Epidermal melanocyte (primary cell): ENCODE results near the gene SMAD3.
"Not testable (repeated sequence)": the region's sequence is repeated elsewhere in the genome, so short reads cannot be mapped to it uniquely, and the experiment has no call there.

ENCODE experiments used
- DNase-seq: peaks from one replicate; pipeline ENCODE4 v3.0.0; 2011; ENCODE audit warnings: low spot score; ENCODE audit not compliant: insufficient read length

SMAD3 gene

DNA sequence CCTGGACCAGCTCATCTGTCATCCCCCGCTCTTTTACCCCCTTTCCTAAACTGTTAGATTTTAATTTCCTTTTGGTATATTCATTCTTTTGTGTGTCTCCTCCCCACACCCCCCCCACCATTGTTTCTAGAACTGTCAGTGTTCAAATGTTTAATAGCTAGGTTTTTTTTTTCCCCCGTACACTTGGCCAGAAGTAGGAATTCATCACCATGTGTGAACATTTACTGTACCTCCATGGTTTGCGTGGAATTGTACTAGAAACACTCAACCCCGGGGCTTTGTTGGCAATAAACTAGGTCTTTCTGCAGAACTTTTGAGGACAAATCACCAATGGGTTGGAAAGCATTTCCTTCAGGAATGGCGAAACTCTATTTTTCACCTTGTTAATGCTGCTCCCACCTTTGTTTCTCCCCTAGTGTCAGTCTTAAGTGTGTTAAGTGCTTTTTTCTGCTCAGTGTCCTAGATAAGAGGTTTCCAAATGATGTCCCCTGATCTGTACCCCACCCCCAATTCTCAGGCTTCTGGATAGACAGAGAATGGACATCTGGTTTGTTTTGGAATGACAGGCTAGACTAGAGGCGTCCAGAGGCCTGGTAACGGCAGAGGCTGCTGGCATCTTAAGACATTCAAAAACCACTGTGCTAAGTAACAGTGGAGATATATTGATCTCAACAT is 76.8 kb downstream of the SMAD3 start:
- DNase-seq: no peak

DNA sequence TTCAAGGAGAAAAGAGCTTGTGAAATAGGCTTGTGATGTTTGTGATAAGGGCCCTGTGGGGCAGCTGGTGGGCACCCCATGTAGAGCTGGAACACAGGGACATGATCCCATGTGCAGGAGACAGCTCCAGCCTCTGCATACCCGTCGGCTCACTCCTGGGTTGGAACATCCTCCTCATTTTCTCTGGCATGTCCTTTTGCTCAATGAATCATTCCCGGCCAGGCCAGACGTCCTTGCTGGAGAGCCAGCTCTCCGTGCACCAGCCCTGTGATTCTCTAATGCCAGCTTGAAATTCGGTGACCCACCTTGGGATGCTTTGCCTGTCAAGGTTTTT is 77.3 kb downstream of the SMAD3 start:
- no peak for DNase-seq

DNA sequence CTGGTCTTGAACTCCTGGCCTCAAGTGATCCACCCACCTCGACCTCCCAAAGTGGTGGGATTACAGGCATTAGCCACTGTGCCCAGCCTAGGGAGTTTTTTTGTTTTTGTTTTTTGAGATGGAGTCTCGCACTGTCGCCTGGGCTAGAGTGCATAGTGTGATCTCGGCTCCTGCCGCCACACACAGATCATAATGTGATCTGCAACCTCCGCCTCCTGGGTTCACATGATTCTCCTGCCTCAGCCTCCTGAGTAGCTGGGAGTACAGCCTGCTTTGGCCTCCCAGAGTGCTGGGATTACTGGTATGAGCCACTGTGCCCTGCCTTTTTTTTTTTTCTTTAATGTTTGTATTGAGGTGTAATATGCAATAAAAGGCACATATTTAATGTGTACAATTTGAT is 78.2 kb downstream of the SMAD3 start:
- no peak for DNase-seq

DNA sequence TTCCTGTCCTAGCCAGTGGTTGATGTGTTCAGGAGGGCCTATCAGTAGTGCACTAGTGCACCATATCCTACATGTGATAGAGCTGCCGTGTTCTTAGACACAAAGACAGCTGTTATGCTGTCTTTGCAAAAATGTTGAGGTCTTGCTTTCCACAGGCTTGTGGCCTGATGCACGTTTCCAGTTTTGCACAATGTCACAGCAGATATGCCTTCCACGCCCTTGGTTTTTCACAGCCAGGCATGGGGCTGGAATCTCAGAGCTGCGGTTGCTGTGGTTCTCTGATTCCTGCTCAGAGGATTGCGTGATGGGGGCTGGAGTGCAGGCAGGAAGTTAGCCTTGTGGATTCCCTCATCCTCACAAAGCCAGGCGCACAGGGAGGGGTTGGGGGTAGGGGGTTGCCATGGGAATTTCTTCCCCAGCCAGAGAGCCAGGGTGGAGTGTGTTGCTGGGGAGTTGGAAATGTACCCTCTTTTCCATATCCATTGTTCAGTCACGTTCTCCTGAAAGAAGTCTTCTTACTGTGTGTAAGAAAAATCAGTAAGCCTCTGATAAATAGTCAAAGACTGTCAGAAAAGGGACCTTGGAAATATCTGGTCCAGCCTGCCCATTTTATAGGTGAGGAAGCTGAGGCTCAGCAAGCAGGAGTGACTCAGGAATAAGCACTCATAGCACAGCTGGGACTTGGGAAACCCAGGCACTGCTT is 79.4 kb downstream of the SMAD3 start:
- DNase-seq: no peak

DNA sequence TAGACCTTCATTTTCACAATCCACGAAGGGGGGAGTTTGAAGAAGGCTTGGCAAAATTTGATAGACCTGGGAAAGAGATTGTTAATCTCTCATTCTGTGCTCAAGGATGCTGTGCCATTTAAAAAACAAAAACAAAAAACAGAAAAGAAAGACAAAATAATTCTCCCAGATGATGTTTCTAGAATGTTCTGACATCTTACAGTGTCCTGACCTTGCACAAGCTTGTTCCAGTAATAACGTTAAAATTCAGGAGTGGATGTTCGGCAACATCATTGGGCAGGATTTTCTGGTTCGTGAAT is 79.9 kb downstream of the SMAD3 start:
- no peak for DNase-seq

DNA sequence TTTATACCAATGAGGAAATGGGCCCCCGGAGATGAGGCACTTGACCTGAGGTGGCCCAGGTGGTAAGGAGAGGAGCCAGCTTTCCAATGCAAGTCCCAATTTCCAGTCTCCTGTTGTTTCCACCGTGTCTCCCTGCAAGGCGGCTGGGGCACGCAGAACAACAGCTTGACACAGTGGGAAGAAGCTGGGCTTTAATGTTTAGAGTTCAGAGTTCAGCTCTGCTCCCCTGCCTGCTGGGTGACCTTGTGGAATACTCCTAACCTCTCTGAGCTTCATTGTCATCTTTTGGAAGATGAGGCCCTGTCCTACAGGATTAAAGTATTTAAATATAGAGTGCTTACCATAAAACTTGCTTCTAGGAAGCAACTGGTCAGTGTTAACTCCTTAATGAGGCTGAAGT is 80.3 kb downstream of the SMAD3 start:
- DNase-seq: no peak

DNA sequence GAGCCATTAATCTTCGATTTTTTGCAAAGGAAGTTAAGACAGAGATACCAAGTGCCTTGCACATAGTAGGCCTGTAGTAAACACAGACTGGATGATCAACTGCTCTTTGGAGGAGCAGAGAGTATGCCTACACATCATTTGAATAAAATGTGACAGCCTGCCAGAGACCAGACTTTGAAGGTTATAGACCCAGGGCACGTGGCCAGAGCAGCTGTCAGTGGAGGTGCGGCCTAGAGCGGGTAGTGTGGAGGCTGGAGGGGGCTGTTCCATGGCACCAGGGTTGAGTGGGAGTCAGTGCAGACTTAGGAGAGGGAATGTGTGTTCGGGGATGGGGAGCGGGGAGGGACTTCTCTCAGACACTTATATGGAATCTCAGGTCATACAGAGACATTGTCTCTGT is 80.8 kb downstream of the SMAD3 start:
- DNase-seq: no peak

DNA sequence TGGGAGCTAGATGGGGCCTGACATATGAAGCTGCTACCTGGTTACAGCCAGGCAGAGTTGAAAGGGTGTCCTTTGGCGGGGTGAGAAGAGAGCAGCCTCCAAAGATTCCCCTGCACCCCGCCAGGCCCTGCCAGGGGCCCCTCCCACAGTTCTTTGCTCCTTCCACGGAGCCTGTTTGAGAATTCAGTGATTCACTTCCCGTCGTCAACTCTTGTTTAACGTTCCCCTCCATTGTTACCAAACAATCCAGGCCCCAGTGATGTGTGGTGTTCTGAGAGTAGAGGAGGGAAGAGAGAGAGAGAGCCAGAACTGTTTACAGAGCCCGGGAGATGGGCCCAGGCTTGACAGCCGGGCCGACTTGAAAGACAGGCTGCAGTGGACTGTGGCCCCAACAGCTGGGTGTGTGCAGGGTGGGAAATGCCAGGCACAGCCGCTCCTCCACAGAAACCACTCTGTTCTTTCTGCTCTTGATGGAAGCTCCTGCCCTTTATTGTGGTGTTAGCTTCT is 81.5 kb downstream of the SMAD3 start:
- no peak for DNase-seq

DNA sequence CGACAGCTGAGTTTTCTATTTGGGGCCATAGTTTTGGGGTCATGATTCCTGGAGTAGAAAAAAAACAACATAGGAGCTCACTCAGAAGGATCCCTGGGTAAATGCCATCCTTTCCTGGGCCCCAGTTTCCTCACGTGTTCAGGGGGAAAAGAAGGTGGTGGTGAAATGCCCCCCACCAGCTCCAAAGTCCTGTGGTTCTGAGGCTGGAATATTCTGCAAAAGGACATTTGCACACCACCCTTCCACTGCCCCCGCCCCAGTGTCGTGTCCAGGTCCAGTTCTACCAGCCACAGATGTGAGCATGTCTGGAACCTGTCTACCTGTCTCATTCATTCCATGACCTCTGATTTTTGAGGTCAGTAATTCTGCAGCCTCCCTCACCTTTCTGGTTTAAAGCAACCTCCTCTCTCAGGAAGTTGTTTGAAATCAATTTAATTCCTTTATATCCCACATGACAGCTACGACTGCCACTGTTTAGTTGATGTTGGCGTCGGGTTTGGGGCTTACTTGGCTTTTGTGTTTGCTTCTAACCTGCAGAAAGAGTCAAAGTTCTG is 82.1 kb downstream of the SMAD3 start:
- DNase-seq: no peak

DNA sequence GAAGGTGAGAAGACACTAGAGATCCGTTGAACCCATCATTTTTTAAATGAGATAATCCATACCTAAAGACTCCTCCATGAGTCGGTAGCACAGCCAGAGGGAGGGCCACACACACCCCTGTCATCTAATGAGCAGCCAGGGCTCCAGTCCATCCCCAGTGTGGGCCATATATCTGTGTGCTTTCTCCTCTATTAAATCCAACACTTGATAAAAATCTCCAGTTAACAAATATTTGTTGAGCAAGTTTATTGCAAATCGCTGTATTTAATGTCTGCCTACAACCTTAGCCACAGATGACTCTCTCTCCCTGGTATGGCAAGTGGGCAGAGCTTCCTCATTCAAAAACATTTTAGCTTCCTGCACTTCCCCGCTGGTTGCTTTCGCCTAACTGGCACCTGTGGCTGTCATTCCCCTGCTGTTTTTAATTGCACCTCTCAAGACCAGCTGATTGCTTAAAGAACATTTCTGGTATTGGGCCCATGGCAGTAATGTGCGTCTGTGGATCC is 82.8 kb downstream of the SMAD3 start:
- DNase-seq: no peak

DNA sequence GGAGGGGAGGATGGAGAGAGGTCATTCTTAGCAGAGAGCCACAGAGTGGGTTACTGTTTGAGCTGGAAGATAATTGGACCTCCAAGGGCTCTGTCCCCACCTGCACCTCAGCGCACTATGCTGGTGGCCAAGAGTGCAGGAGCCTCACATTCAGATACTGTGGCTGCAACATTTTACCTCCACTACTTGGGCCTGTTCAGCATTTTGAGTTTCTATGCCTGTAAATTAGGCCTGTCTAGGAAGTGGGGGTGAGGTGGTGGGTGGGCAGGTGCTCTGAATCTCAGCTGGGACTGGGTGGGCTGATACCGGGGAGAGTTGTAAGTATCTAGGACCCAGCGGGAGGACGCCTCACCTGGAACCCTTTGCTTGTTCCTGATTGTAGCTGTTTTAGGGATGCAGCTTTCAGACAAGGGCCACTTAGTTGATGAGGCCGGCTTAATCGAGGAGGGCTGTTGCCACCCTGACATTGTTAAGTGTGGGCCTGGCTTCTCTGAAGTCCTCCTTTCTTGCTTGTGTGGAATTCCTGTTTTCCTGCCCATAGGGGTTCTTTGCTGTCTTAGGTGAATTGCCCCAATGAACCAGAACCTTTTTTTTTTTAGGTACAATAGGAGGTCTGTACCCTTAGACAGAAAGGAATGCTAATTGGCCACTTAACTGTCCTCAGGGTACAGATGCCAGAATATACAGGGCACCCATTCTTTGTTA is 83.8 kb downstream of the SMAD3 start:
- DNase-seq: no peak

DNA sequence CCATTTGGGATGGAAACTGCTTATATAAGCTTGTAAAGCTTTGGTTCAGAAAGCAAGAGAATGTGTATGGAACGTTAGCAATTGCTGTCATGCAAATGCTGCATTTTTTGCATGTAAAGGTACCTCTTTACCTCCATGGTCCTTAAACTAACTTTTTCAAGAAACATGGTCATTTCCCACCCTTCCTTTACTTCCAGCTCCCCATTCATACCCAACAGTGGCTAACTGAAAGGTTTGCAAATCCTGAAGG is 84.3 kb downstream of the SMAD3 start:
- no peak for DNase-seq

DNA sequence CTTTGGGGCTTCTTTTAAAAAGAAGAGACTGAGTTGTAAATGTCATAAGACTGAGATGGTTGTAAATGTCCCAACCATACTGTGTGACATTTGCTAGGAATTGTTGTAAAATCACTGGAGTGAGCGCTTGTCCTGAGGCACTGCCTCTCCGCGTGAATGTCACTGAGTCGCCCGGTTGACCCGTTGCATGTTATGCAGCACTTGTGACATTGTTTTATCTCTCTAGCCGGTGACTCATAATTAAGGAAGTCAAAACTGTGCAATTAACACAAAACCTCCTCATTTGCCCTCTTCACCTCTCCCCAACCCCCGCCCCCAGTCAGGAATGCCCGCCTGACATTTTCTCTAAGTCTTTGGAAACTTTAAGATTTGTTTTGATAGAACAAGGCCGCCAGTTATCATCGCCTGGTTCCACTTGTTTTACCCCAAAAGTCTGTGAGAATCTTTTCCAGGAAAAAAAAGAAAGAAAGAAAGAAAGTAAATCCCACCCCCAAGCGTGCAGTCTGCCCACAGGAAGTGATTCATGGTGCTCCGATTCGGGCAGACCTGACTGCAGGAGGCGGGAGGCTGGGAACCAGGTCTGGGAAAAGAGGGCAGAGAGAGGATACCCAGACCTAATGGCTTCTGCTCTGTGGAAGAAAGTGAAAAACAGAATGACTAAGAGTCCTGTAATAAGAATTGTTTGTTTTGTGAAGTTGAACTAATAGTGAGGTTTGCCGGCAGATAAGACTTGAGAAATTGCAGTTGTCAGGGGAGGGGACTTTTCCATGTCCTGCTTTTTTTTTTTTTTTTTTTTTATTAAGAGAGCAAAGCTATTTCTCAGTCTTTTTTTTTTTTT is 84.8 kb downstream of the SMAD3 start:
- DNase-seq: peak; percentile 42

DNA sequence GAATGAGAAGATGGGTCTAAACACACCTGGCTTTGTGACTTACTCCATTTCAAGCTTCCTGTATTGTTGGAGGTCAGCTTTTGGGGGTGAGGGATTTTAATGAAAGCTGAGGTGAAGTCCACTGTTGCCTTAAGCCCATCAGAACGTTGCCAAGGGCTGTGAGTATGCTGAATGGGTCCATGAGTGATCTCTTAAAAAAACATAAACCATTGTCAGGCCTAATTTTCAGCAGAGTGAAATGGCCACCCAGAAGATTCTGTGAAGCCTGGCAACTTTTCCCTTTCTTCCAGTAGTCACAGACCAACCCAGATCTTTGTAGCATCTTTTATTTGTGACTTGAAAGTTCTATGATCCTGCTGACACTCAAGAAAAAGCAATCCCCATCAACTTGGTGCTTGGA is 87.0 kb downstream of the SMAD3 start:
- no peak for DNase-seq

DNA sequence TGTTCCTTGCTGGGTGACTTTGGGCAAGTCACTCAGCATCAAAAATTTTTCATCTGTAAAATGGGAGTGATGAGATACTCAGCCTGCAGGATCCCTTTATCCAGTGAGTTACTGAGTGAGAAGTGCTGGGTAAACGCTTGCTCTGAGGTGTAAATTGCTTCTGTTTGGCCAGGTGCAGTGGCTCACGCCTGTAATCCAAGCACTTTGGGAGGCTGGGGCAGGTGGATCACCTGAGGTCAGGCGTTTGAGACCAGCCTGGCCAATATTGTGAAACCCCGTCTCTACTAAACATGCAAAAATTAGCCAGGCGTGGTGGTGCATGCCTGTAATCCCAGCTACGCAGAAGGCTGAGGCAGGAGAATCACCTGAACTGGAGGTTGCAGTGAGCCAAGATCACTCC is 87.6 kb downstream of the SMAD3 start:
- not testable (repeated sequence) for DNase-seq

DNA sequence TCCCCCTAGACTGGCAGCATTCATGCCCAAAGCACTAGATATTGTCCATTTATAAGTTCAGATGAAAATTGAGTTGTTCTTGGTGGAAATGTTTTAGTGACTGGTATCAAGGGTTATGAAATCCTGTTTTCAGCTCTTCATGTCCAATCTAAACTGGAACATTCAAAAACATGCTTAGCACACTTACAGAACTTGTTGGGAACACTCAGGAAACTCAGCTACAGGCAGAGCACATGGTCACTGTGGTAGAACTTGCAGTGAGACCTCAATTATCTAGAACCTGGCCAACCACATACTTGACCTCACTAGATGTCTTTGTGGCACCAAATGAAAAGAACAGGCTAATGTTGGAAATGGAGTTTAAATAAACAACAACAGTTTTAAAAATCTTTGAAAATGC is 88.8 kb downstream of the SMAD3 start:
- DNase-seq: no peak

DNA sequence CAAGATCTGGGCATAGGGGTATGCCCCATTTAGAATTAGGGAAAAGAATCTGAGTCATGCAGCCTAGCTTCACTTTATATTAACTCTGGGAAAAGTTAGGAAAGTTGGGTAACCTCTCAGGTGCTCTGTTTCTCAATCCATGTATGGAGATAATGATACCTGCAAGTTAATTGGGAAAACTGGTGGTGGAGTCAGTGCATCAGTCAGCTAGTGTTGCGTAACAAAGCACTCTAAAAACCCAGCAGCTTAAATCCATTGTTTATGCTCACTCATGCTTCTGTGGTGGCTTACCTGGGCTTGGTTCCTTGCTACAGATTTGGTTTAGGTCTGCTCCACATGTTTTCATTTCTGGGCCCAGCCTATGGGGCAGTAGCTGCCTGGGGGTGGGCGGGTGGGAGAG is 91.0 kb downstream of the SMAD3 start:
- no peak for DNase-seq

DNA sequence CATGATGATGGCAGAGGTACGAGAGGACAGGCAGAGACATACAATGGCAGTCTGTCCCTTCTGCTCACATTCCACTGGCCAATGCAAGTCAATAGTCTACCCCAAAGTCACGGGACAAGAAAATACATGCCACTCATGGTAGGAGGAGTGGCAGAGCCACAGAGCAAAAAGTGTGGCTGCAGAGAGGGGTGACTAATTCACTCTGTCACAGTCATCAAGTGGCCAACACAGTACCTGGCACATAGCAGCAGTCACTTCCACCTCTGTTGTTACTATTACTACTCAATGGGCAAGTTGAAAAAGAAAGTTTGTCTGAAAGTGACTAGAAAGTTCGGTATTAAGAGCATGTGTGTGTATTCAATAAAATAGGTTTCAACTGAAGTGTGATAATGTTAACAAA is 91.4 kb downstream of the SMAD3 start:
- no peak for DNase-seq

DNA sequence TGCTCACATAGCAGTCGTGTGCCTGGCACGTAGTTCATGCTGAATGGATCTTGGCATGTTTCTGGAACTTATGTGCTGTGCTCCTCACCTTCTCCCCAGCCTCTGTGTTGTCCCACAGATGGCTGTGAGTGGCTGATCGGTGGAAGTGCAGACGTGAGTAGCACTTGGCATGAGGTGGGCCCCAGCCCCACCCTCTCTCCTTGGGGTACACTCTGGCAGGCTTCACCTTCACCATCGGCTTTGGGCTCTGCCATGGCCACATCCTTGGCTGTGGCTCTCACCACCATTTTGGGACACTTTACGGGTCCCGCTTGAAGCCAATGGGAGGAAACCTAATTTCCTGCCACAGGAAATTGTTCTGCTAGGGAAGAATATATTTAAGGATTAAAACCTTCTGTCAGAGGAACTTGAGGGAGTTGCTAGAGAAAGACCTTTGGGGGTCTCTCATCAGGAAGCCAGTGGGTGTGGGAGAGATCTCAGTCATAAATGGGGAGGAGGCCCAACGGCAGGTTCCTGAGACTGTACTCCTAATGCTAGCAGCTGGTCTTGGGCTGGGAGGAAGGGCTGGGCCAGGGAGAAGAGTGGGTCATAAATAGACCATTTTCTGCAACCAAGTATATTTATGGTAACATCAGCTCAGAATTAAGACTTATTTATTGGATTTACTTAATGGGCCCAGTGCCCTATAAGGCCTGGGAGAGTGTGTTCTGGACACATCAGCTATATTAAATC is 92.3 kb downstream of the SMAD3 start:
- DNase-seq: no peak

DNA sequence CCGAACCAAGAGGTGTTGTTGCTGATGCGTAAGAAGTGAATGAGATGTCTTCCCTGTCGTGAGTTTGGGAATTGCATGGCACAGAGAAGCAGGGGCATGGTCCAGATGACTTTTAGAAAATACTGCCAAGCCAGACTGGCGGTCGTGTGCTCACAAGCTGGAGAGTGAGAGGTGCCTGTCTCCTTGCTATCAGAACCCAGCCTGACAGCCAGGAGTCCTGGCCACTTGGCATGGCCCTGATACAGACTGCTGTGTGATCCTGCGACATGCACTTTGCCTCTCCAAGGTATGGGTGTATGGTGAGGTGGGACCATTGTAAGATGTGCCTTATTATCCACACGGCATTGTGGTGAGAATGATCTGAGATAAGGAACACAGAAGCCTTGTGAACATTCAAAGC is 93.0 kb downstream of the SMAD3 start:
- no peak for DNase-seq

DNA sequence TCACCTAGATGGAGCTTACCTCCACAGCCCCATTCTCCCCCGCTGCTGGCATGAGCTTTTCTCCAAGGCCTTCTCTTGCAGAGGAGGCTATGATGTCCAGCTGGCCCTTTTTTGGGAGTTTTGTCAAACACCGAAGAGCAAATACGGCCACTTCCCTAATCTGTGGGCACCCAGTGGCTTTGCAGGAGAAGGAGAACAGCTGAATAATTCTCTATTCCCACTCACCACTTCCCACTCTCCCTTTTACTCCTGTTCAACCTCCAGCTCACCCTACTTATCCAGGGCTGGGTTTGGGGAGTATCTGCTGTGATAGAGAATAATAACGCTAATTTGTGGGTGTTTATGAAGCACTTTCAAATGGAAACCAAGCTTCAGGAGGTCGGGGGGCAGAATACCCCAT is 96.0 kb downstream of the SMAD3 start:
- DNase-seq: no peak
